IPS-20b (cell line): ENCODE measurements around the gene CEACAM4.
"Not testable (repeated sequence)": the region's sequence is repeated elsewhere in the genome, so short reads cannot be mapped to it uniquely, and the experiment has no call there.

Experiments used
- H3K27ac ChIP-seq: one replicate; pipeline ENCODE4 v1.5.1; 2013; ENCODE audit warnings: low read length
- H3K27me3 ChIP-seq: 2 replicates; pipeline ENCODE4 v1.6.1; 2013; ENCODE audit warnings: mild to moderate bottlenecking, low read length, inconsistent platforms; ENCODE audit not compliant: insufficient read depth
- H3K36me3 ChIP-seq: 2 replicates; pipeline ENCODE4 v1.6.1; 2013; ENCODE audit warnings: low read depth, mild to moderate bottlenecking, inconsistent platforms, low read length, moderate library complexity; ENCODE audit not compliant: insufficient read depth
- H3K4me1 ChIP-seq: 2 replicates; pipeline ENCODE4 v1.6.1; 2013; ENCODE audit warnings: mild to moderate bottlenecking, control low read depth, inconsistent platforms, low read length, moderate library complexity; ENCODE audit not compliant: insufficient read depth
- H3K4me3 ChIP-seq: 2 replicates; pipeline ENCODE4 v1.5.1; 2013; ENCODE audit warnings: mild to moderate bottlenecking, low read length, inconsistent platforms
- H3K9ac ChIP-seq: 2 replicates; pipeline ENCODE4 v1.6.1; 2013; ENCODE audit warnings: low read depth, mild to moderate bottlenecking, inconsistent platforms, low read length, moderate library complexity
- H3K9me3 ChIP-seq: 2 replicates; pipeline ENCODE4 v1.6.1; 2013; ENCODE audit warnings: mild to moderate bottlenecking, low read depth, low read length, inconsistent platforms; ENCODE audit not compliant: insufficient read depth

Gene CEACAM4

DNA sequence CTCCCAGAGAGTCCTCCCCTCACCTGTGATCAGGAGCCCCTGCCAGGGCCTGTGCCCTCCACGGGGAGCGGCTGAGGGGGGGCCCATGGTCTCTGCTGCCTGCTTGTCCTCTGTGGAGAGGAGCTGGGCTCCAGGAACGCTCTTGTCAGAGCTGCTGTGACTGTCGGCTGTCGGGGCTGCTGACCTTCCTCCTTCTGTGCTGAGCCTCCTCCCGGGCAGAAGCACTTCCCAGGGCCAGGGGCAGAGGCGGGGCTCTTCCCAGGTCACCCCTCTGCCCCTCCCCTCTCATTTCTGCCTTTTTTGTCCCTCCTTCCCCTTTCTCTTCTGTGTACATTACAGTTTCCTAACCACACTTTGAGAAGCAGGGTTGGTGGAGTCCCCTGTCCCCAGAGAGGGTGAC is at the start of gene CEACAM4:
Gene CEACAM4, minus strand, starts transcription at position 198 of the 400 bp plus-strand sequence. Its CDS starts 111 bp downstream, at position 87.
- Histone ChIP-seq H3K27ac (no peak within 1 kb of the TSS), H3K4me1 (no peaks in the 10 kb centered on the region), H3K36me3 (no peaks in the 10 kb centered on the region), H3K4me3 (no peak within 1 kb of the TSS), H3K27me3 (no peaks in the 10 kb centered on the region; the same call in 1 of the 2 replicates), H3K9me3 (peaks cover 20% of the 10 kb centered on the region; the same call in 1 of the 2 replicates), H3K9ac (no peak within 1 kb of the TSS)

DNA sequence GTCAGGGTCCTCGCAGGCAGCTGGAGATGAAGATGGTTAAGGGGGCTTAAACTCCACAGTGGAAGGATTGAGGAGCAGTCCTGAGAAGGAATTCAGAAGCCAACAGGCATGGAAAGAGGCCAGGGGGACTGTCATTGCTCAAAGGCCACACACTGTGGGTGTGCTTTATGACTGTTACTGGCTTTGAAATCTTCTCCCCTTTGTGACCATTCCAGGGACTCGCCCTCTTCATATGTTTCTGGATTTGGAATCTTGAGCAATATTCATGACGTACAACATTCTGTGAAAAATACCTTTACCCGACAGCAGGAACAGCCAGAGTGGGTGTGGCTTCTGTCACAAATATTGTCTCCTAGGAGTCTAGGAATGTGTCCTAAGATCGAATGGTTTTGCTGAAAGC is 44.6 kb upstream of the CEACAM4 start:
- no peaks in the 10 kb centered on the region for H3K36me3 ChIP-seq
- H3K4me3 ChIP-seq, result no peak overlapping the region
- peaks cover 25% of the 10 kb centered on the region for H3K9me3 ChIP-seq
- H3K9ac ChIP-seq, result no peak overlapping the region
- no peaks in the 10 kb centered on the region for H3K4me1 ChIP-seq
- peaks cover 21% of the 10 kb centered on the region for H3K27me3 ChIP-seq
- no peak overlapping the region for H3K27ac ChIP-seq

DNA sequence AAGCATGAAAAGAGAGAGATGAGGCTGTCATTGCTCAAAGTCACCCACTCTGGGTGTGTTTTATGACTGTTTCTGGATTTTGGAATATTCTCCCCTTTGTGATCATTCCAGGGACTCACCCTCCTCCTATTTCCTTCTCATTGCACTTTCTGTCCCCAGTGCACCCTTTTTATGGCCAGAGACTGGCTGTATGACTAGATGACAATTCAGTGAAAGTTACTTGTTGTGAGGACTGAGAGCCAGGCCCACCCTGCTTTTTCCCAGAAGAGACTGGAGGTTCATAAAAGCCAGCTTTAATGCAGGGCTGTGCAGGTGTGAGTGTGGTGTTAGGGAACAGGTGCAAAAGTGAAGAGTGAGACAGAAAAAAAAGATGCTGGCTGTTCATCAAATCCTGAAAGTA is 43.9 kb upstream of the CEACAM4 start:
- H3K27ac ChIP-seq, result no peak overlapping the region
- H3K9ac ChIP-seq, result no peak overlapping the region
- H3K9me3 ChIP-seq, result peaks cover 28% of the 10 kb centered on the region
- H3K27me3 ChIP-seq, result peaks cover 21% of the 10 kb centered on the region
- no peaks in the 10 kb centered on the region for H3K4me1 ChIP-seq
- no peak overlapping the region for H3K4me3 ChIP-seq
- no peaks in the 10 kb centered on the region for H3K36me3 ChIP-seq

DNA sequence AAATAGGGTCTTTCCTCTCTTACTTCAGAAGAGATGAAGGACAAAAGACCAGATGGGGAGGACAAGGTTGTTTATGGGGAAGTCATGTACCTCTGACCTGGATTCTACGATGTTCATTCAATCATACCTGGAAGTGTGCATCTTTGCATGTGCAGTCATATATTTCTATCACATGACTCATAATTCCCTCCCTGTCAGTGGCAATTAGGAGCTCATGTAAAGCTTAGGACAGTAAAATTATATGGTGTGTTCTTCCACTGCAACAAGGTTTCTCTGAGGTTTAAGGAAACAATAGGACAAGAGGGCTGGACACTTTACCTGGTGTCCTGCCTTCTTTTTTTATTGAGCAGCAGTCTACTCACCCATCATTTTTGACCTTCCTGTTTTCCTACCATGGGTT is 41.4 kb upstream of the CEACAM4 start:
- H3K36me3 ChIP-seq, result no peaks in the 10 kb centered on the region
- H3K4me3 ChIP-seq, result no peak overlapping the region
- H3K9me3 ChIP-seq, result peaks cover 33% of the 10 kb centered on the region
- H3K27me3 ChIP-seq, result peaks cover 8% of the 10 kb centered on the region; the same call in 1 of the 2 replicates
- no peak overlapping the region for H3K9ac ChIP-seq
- H3K4me1 ChIP-seq, result no peaks in the 10 kb centered on the region
- no peak overlapping the region for H3K27ac ChIP-seq

- Histone ChIP-seq H3K4me3 (no peak overlapping the region), H3K27ac (no peak overlapping the region), H3K9me3 (peaks cover 35% of the 10 kb centered on the region), H3K27me3 (no peaks in the 10 kb centered on the region; the same call in 1 of the 2 replicates), H3K36me3 (no peaks in the 10 kb centered on the region), H3K9ac (no peak overlapping the region), H3K4me1 (no peaks in the 10 kb centered on the region)
These were observed 39.2 kb upstream of the CEACAM4 start for GRCh38 chr19:41666075-41666474.

GRCh38 chr19:41657157-41657556 is 30.3 kb upstream of the CEACAM4 start:
- Histone ChIP-seq H3K9me3 (no peaks in the 10 kb centered on the region; the same call in 1 of the 2 replicates), H3K4me1 (peaks cover 7% of the 10 kb centered on the region), H3K36me3 (no peaks in the 10 kb centered on the region), H3K9ac (no peak overlapping the region), H3K4me3 (no peak overlapping the region), H3K27ac (no peak overlapping the region), H3K27me3 (no peaks in the 10 kb centered on the region)

GRCh38 chr19:41656756-41657155 is 29.9 kb upstream of the CEACAM4 start:
- not testable (repeated sequence) for H3K9ac ChIP-seq, H3K27me3 ChIP-seq, H3K27ac ChIP-seq, H3K36me3 ChIP-seq, H3K4me1 ChIP-seq, H3K9me3 ChIP-seq, H3K4me3 ChIP-seq

- Histone ChIP-seq H3K4me1 (peaks cover 5% of the 10 kb centered on the region), H3K27ac (no peak overlapping the region), H3K4me3 (no peak overlapping the region), H3K9me3 (no peaks in the 10 kb centered on the region; the same call in 1 of the 2 replicates), H3K9ac (no peak overlapping the region), H3K27me3 (peaks cover 10% of the 10 kb centered on the region; the same call in 1 of the 2 replicates), H3K36me3 (no peaks in the 10 kb centered on the region)
These were observed 25.4 kb upstream of the CEACAM4 start for GRCh38 chr19:41652250-41652649.

DNA sequence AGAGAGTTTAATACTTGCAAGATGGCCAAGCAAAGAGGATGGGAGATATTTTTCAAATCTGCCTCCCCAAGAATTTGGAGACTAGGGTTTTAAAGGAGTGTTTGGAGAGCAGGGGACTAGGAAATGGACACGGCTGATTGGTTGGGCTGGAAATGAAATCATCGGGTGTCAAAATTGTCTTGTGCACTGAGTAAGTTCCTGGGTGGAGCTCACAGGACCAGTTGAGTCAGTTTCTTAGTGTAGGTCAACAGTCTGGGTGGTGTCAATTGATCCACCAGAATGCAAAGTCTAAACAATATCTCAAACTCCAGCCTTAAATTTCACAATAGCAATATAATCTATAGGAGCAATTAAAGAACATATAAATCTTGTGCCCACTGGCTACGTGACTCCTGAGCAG is 23.0 kb upstream of the CEACAM4 start:
- H3K27me3 ChIP-seq, result peaks cover 10% of the 10 kb centered on the region; the same call in 1 of the 2 replicates
- H3K9me3 ChIP-seq, result no peaks in the 10 kb centered on the region; the same call in 1 of the 2 replicates
- no peak overlapping the region for H3K4me3 ChIP-seq

DNA sequence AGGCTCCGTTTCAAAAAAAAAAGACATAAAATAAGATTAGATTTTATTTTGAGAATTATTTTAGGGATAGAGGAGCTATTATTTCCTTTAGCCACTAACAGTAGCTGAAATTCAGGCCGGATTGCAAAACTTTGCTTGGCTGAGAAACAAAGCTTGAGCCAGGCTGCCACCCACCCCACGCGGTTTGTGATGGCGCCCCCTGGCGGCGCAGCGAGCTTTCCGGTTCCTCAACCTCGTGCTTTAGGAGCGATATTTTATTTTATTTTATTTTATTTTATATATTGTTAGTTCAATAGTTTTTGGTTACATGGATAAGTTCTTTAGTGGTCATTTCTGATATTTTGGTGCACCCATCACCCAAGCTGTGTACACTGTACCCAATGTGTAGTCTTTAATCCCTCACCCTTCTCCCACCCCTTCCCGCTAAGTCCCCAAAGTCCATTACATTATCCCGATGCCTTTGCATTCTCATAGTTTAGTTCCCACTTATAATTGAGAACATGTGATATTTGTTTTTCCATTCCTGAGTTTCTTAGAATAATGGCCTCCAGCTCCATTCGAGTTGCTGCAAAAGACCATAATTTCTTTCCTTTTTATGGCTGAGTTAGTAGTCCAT is 19.8 kb upstream of the CEACAM4 start:
- Histone ChIP-seq H3K9me3 (no peaks in the 10 kb centered on the region), H3K9ac (no peak overlapping the region), H3K36me3 (no peaks in the 10 kb centered on the region), H3K27me3 (peaks cover 10% of the 10 kb centered on the region; the same call in 1 of the 2 replicates), H3K4me3 (no peak overlapping the region), H3K27ac (no peak overlapping the region), H3K4me1 (no peaks in the 10 kb centered on the region)

More for the DNA sequence above, 23.0 kb upstream of the CEACAM4 start:
- Histone ChIP-seq H3K27ac (no peak overlapping the region), H3K36me3 (no peaks in the 10 kb centered on the region), H3K9ac (no peak overlapping the region), H3K4me1 (no peaks in the 10 kb centered on the region; the same call in 1 of the 2 replicates)

DNA sequence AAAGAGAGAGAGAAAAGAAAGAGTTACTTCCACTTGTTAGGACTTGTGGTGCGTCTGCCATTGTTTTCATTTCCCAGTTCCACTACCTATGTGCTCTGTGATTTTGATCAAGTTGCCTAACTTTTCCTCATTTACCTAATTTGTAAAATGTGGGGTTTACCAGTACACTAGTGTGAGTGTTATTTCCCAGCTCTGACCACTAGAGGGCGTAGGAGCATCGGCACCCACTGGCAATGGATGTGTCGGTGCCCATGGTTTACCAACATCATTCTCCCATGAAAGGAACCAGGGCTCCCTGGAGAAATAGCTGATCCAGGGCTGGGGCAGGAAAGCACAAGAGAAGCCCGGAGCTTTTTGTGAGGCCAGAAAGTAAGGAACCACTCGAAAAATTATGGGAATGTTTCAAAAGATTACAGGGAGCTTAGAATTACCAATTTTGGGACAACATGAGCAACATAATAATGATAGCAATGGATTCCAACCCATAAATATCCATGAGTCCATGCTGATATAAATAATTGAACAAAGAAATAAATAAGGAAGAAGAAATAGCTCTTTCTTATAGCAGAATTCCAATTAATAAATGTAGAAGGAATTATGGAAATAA is 15.1 kb upstream of the CEACAM4 start:
- Histone ChIP-seq H3K4me3 (no peak overlapping the region), H3K27me3 (no peaks in the 10 kb centered on the region; the same call in 1 of the 2 replicates), H3K9ac (no peak overlapping the region)

GRCh38 chr19:41638641-41639081 is 11.8 kb upstream of the CEACAM4 start:
- Histone ChIP-seq H3K4me1 (no peaks in the 10 kb centered on the region), H3K4me3 (no peak overlapping the region), H3K9me3 (no peaks in the 10 kb centered on the region), H3K9ac (no peak overlapping the region), H3K36me3 (no peaks in the 10 kb centered on the region), H3K27me3 (no peaks in the 10 kb centered on the region; the same call in 1 of the 2 replicates), H3K27ac (no peak overlapping the region)

More for the DNA sequence above, 15.1 kb upstream of the CEACAM4 start:
- H3K36me3 ChIP-seq, result no peaks in the 10 kb centered on the region
- no peaks in the 10 kb centered on the region for H3K4me1 ChIP-seq
- no peaks in the 10 kb centered on the region for H3K9me3 ChIP-seq
- H3K27ac ChIP-seq, result no peak overlapping the region
